ENCODE results near the gene RAD51B.
"Not testable (repeated sequence)": the region's sequence is repeated elsewhere in the genome, so short reads cannot be mapped to it uniquely, and the experiment has no call there.

RAD51B gene

GRCh38 chr14:68106905-68107304 is 287.3 kb downstream of the RAD51B start:
- ChIA-PET POLR2A (ENCODE audit: low non-redundant PET) (no interaction called here), CTCF (no interaction called here)
- DNase-seq (ENCODE audit: low spot score): no peak
- TF ChIP-seq CTCF (conservative IDR thresholded peaks at IDR 0.05; ENCODE audit: low read depth): no peak
- no peak overlapping the region for H3K27ac ChIP-seq

- POLR2A ChIA-PET (ENCODE audit: low non-redundant PET): no interaction called here
- CTCF ChIA-PET: interaction anchor here (0.7 kb wide), 1 partner anchor 355 kb away, joined by 3 read pairs; no protein-coding TSS in a partner anchor
- no peak for DNase-seq (ENCODE audit: low spot score)
These were observed 289.7 kb downstream of the RAD51B start for GRCh38 chr14:68109132-68109900.

GRCh38 chr14:68111097-68111852 is 291.7 kb downstream of the RAD51B start:
- ChIA-PET POLR2A (ENCODE audit: low non-redundant PET) (no interaction called here), CTCF (no interaction called here)
- no peak overlapping the region for H3K27ac ChIP-seq
- TF ChIP-seq CTCF (conservative IDR thresholded peaks at IDR 0.05; ENCODE audit: low read depth): no peak
- DNase-seq (ENCODE audit: low spot score): no peak

More at GRCh38 chr14:68109132-68109900, 289.7 kb downstream of the RAD51B start:
- TF ChIP-seq CTCF (conservative IDR thresholded peaks at IDR 0.05; ENCODE audit: low read depth): no peak
- H3K27ac ChIP-seq: no peak overlapping the region

- CTCF ChIA-PET: no interaction called here
- TF ChIP-seq CTCF (conservative IDR thresholded peaks at IDR 0.05; ENCODE audit: low read depth): no peak
- no peak overlapping the region for H3K27ac ChIP-seq
- no peak for DNase-seq (ENCODE audit: low spot score)
- POLR2A ChIA-PET (ENCODE audit: low non-redundant PET): no interaction called here
These were observed 292.3 kb downstream of the RAD51B start for GRCh38 chr14:68111853-68112270.

GRCh38 chr14:68112442-68112841 is 292.9 kb downstream of the RAD51B start:
- POLR2A ChIA-PET (ENCODE audit: low non-redundant PET): no interaction called here
- CTCF ChIA-PET: no interaction called here
- no peak overlapping the region for H3K27ac ChIP-seq
- TF ChIP-seq CTCF (conservative IDR thresholded peaks at IDR 0.05; ENCODE audit: low read depth): no peak
- no peak for DNase-seq (ENCODE audit: low spot score)

GRCh38 chr14:68113343-68113930 is 293.9 kb downstream of the RAD51B start:
- DNase-seq (ENCODE audit: low spot score): no peak
- no peak for TF ChIP-seq CTCF (conservative IDR thresholded peaks at IDR 0.05; ENCODE audit: low read depth)
- no peak overlapping the region for H3K27ac ChIP-seq
- ChIA-PET CTCF (interaction anchor here (0.6 kb wide), 1 partner anchor 195 kb away, joined by 3 read pairs; no protein-coding TSS in a partner anchor), POLR2A (ENCODE audit: low non-redundant PET) (no interaction called here)

- POLR2A ChIA-PET (ENCODE audit: low non-redundant PET); DNase-seq (ENCODE audit: low spot score); H3K27ac ChIP-seq; CTCF ChIA-PET: not testable (repeated sequence)
These were observed 296.4 kb downstream of the RAD51B start for GRCh38 chr14:68115952-68116351.

Measured in RWPE1 (cell line).